Urinary bladder (tissue), 4 donors: ENCODE results near the gene ACAP3. TPM values are rescaled to one million over a fixed set of nuclear protein-coding genes. Genes with fewer than 3 reads are reported as not detected.

Experiments
- DNase-seq: peaks from one replicate; pipeline ENCODE4 v3.0.0-alpha.2; 2015; ENCODE audit errors: extremely low spot score
- H3K27ac ChIP-seq: one replicate; pipeline ENCODE4 v1.5.1; 2013; ENCODE audit warnings: low read depth, mild to moderate bottlenecking, moderate library complexity
- H3K36me3 ChIP-seq: one replicate; pipeline ENCODE4 v1.6.1; 2013; ENCODE audit warnings: mild to moderate bottlenecking, moderate library complexity; ENCODE audit not compliant: insufficient read depth
- H3K4me1 ChIP-seq: one replicate; pipeline ENCODE4 v1.6.1; 2013; ENCODE audit warnings: mild to moderate bottlenecking, moderate library complexity; ENCODE audit not compliant: insufficient read depth
- H3K4me3 ChIP-seq: one replicate; pipeline ENCODE4 v1.5.1; 2013; ENCODE audit warnings: low read depth, low read length
- WGBS: extraction: QIAGEN DNeasy Blood & Tissue Kit; methylation state at CpG from one replicate; pipeline ENCODE4 v1.1.7; 2013; 5-methylcytosine and 5-hydroxymethylcytosine counted together
- polyA plus RNA-seq: library from polyadenylated mRNA; stranded (reverse); fragments of 200-250 nt; gene quantifications from one replicate; pipeline ENCODE4 v1.2.3, GENCODE V29; 2013
- total RNA-seq: library from RNA; depleted of rRNA; stranded (reverse); fragments of >200 nt; gene quantifications from one replicate; pipeline ENCODE4 v1.2.3, GENCODE V29; 2014
- donor health status: healthy with polysubstance abuse.
- donor health status: healthy.

Gene ACAP3
- total and polyA plus RNA-seq, 2 donors: 40.2 to 51.2 TPM

- Histone ChIP-seq H3K4me3 (no peak overlapping the region), H3K27ac (no peak overlapping the region), H3K4me1 (no peaks in the 10 kb centered on the region), H3K36me3 (no peaks in the 10 kb centered on the region)
- DNase-seq: no peak
- 87% methylated on average over 22 of the region's 22 CpGs for WGBS
Observed at GRCh38 chr1:1299686-1300351, 7.9 kb downstream of the ACAP3 start.

GRCh38 chr1:1298861-1299685 lies 8.7 kb downstream of the ACAP3 start:
- DNase-seq: no peak
- H3K4me3 ChIP-seq: no peak overlapping the region
- no peaks in the 10 kb centered on the region for H3K4me1 ChIP-seq
- no peaks in the 10 kb centered on the region for H3K36me3 ChIP-seq
- WGBS: 64% methylated on average over 30 of the region's 30 CpGs
- H3K27ac ChIP-seq: no peak overlapping the region

DNA sequence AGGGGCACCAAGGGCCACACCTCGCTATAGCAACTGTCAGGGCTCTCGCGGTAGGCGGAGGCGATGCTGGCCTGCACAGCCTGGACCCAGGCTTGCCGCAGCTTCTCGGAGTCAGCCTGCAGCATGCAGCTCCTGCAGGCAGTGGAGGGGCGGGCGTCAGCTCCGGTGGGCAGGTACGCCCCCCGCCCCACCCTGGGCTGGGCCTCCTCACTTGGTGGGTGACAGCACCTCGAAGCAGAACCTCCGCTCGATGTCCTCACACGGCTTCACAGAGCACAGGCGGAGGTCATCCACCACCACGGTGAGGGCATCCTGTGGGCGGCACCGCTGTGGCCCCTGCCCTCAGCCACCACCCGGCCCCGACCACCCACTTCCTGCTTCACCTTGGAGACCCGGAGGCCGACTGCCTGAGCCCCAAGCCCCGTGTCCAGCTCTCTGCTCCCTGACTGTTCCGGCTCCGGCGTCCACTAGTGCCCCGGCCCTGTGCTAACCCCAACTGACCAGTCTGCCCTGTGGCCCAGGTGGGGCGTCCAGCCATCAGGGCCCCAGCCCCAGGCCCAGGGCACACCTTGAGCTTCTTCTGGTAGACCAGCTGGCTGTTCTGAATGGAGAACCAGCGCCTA lies 9.8 kb downstream of the ACAP3 start:
- no peak overlapping the region for H3K4me3 ChIP-seq

GRCh38 chr1:1296070-1297061 lies 11.4 kb downstream of the ACAP3 start:
- H3K4me3 ChIP-seq: no peak overlapping the region
- WGBS: 90% methylated on average over 62 of the region's 62 CpGs
- no peak for DNase-seq
- no peaks in the 10 kb centered on the region for H3K36me3 ChIP-seq
- H3K27ac ChIP-seq: no peak overlapping the region
- H3K4me1 ChIP-seq: no peaks in the 10 kb centered on the region

More for the DNA sequence above, 9.8 kb downstream of the ACAP3 start:
- H3K36me3 ChIP-seq: no peaks in the 10 kb centered on the region
- no peak overlapping the region for H3K27ac ChIP-seq
- WGBS: 91% methylated on average over 31 of the region's 31 CpGs
- DNase-seq: no peak
- H3K4me1 ChIP-seq: no peaks in the 10 kb centered on the region

GRCh38 chr1:1295154-1295923 lies 12.4 kb downstream of the ACAP3 start:
- H3K36me3 ChIP-seq: no peaks in the 10 kb centered on the region
- no peak overlapping the region for H3K27ac ChIP-seq

GRCh38 chr1:1294250-1294890 lies 13.4 kb downstream of the ACAP3 start:
- Histone ChIP-seq H3K36me3 (no peaks in the 10 kb centered on the region), H3K4me1 (no peaks in the 10 kb centered on the region), H3K27ac (no peak overlapping the region), H3K4me3 (no peak overlapping the region)
- 87% methylated on average over 58 of the region's 58 CpGs for WGBS
- DNase-seq: no peak

More at GRCh38 chr1:1295154-1295923, 12.4 kb downstream of the ACAP3 start:
- no peak overlapping the region for H3K4me3 ChIP-seq
- no peak for DNase-seq
- 95% methylated on average over 35 of the region's 35 CpGs for WGBS
- no peaks in the 10 kb centered on the region for H3K4me1 ChIP-seq

- H3K36me3 ChIP-seq: no peaks in the 10 kb centered on the region
Observed at GRCh38 chr1:1293263-1294249, 14.2 kb downstream of the ACAP3 start.

DNA sequence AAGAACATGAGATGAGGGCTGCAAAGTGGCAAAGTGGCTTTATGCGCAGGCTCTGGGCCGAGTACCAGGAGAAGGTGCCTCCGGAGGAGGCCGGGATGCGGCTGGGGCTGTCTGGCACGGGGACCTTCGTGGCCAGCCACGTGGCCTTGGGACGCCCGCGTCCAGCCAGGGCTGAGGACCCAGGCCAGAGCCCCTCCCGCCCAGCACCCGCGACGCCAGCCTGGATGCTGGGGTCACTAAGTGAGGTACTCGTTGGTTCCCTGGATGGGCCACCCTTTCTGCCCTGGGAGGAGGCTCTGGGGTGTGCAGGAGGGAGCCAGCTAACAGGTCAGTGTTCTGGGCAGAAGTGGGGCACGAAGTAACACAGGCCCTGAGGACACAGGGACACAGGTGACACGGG lies 14.9 kb downstream of the ACAP3 start:
- no peaks in the 10 kb centered on the region for H3K4me1 ChIP-seq
- H3K36me3 ChIP-seq: no peaks in the 10 kb centered on the region
- no peak overlapping the region for H3K4me3 ChIP-seq
- no peak overlapping the region for H3K27ac ChIP-seq
- DNase-seq: no peak
- WGBS: 91% methylated on average over 18 of the region's 18 CpGs

More at GRCh38 chr1:1293263-1294249, 14.2 kb downstream of the ACAP3 start:
- WGBS: 81% methylated on average over 94 of the region's 94 CpGs
- no peak for DNase-seq
- Histone ChIP-seq H3K4me1 (no peaks in the 10 kb centered on the region), H3K27ac (no peak overlapping the region), H3K4me3 (no peak overlapping the region)

- Histone ChIP-seq H3K36me3 (no peaks in the 10 kb centered on the region), H3K27ac (no peak overlapping the region), H3K4me3 (no peak overlapping the region), H3K4me1 (no peaks in the 10 kb centered on the region)
- WGBS: 85% methylated on average over 9 of the region's 9 CpGs
- DNase-seq: no peak
Observed at GRCh38 chr1:1292442-1292779, 15.3 kb downstream of the ACAP3 start.

DNA sequence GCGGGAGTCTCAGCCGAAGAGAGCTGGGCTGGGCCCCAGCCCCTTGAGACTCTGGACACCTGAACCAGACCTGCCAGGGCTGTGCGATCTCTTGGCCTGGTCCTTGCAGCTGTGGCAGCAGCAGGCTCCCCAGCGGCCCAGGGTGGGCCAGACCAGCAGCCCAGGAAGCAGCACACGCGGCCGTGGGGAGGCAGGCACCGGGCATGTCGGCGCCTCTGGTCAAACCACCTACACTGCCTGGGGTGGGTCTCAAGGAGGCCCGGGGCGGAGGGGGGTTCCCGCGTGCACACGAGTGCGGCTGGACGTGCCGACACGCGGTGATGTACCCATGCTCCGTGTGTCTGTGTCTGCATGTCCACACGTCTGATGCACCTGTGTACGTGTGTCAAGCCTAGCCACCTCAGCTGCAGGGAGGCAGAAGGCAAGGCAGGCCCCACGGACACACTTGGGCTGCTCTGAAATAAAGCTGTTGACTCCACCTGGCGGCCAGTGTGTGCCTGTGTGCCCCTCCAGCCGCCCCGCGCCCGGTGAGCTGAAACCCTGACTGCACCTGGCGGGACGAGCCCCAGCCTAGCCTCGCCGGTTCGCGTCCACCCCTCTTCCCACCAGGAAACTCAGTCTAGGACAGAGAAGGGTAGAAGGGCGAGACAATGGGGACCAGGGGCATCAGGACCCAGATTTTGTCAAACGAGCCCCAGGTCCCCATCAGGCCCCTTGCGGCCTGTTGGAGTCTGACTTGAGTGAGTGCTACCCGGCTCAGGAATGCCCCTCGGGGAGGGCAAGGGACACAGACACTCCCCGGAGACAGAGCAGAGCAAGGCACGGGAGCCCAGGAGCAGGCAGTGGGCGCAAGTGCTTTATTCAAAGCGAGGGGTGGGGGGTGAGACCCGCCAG lies 15.9 kb downstream of the ACAP3 start:
- no peaks in the 10 kb centered on the region for H3K4me1 ChIP-seq
- WGBS: 43% methylated on average over 45 of the region's 45 CpGs
- H3K36me3 ChIP-seq: no peaks in the 10 kb centered on the region
- no peak overlapping the region for H3K4me3 ChIP-seq
- H3K27ac ChIP-seq: no peak overlapping the region
- no peak for DNase-seq
